Suprapubic skin (tissue), 4 donors: ENCODE results near the gene TNIK. TPM values are rescaled to one million over a fixed set of nuclear protein-coding genes. Genes with fewer than 3 reads are reported as not detected.

Experiments used
- DNase-seq, 2 donors: peaks; one replicate each; pipeline ENCODE4 v3.0.0-alpha.2; 2019; ENCODE audit warnings: low spot score in 2 of 2
- H3K27ac ChIP-seq: fragments of 200-600 bp; sonication (generic); one replicate; pipeline ENCODE4 v1.5.1; 2019
- H3K27me3 ChIP-seq: fragments of 200-600 bp; sonication (generic); one replicate; pipeline ENCODE4 v1.5.1; 2019
- H3K36me3 ChIP-seq: fragments of 200-600 bp; sonication (generic); one replicate; pipeline ENCODE4 v1.5.1; 2019
- H3K4me1 ChIP-seq: fragments of 200-600 bp; sonication (generic); one replicate; pipeline ENCODE4 v1.5.1; 2019
- H3K4me3 ChIP-seq: fragments of 200-600 bp; sonication (generic); one replicate; pipeline ENCODE4 v1.5.1; 2019; ENCODE audit warnings: mild to moderate bottlenecking
- H3K9me3 ChIP-seq: fragments of 200-600 bp; sonication (generic); one replicate; pipeline ENCODE4 v1.5.1; 2019
- CTCF ChIP-seq, 2 donors: fragments of 200-600 bp in 1 of 2; fragments of 450-650 bp in 1 of 2; sonication (generic) in 1 of 2; IDR thresholded peaks; one replicate each; pipeline ENCODE4 v1.5.1; 2016 to 2019; ENCODE audit warnings: antibody characterized with exemption in 2 of 2, mild to moderate bottlenecking in 1 of 2, moderate library complexity in 1 of 2
- EP300 ChIP-seq: sonication (generic); formaldehyde crosslinking; IDR thresholded peaks from one replicate; pipeline ENCODE4 v1.6.1; 2017; ENCODE audit warnings: antibody characterized with exemption
- POLR2A ChIP-seq, 2 donors: fragments of 450-650 bp; IDR thresholded peaks; one replicate each; pipeline ENCODE4 v1.6.1; 2017; ENCODE audit warnings: antibody characterized with exemption in 2 of 2, mild to moderate bottlenecking in 2 of 2, moderate library complexity in 2 of 2
- POLR2AphosphoS5 ChIP-seq, 3 donors: sonication (generic); formaldehyde crosslinking; IDR thresholded peaks; one replicate each; pipeline ENCODE4 v1.6.1; 2017; ENCODE audit warnings: antibody characterized with exemption in 3 of 3
- WGBS: methylation state at CpG from one replicate; pipeline ENCODE4 v1.1.5; 2018; 5-methylcytosine and 5-hydroxymethylcytosine counted together
- total RNA-seq, 4 donors: library from RNA; depleted of rRNA; stranded (reverse); fragments of >200 nt; gene quantifications; one replicate each; pipeline ENCODE4 v1.1.0, GENCODE V29; 2016

The TNIK gene
- total RNA-seq, 4 donors from 2014 or later, result 2.0 to 4.3 (median 3.1) TPM

GRCh38 chr3:171126478-171127209 lies 333.6 kb downstream of the TNIK start:
- Histone ChIP-seq H3K9me3 (no peaks in the 10 kb centered on the region), H3K27ac (no peak overlapping the region), H3K36me3 (no peaks in the 10 kb centered on the region), H3K4me1 (no peaks in the 10 kb centered on the region), H3K4me3 (no peak overlapping the region), H3K27me3 (no peaks in the 10 kb centered on the region)
- no peak for DNase-seq
- WGBS, result 93% methylated on average over 7 of the region's 7 CpGs
- TF ChIP-seq POLR2A (IDR thresholded peaks at IDR 0.05), result no peak
- no peak for TF ChIP-seq CTCF (IDR thresholded peaks at IDR 0.05)
- TF ChIP-seq POLR2AphosphoS5 (IDR thresholded peaks at IDR 0.05), result no peak
- no peak for TF ChIP-seq EP300

GRCh38 chr3:171125010-171125409 lies 335.2 kb downstream of the TNIK start:
- Histone ChIP-seq H3K4me1 (no peaks in the 10 kb centered on the region), H3K4me3 (no peak overlapping the region)
- 54% methylated on average over 1 of the region's 1 CpG for WGBS

GRCh38 chr3:171123915-171124314 lies 336.3 kb downstream of the TNIK start:
- H3K4me1 ChIP-seq, result no peaks in the 10 kb centered on the region
- no peaks in the 10 kb centered on the region for H3K9me3 ChIP-seq
- TF ChIP-seq POLR2AphosphoS5 (IDR thresholded peaks at IDR 0.05) (no peak), CTCF (IDR thresholded peaks at IDR 0.05) (no peak), EP300 (no peak), POLR2A (IDR thresholded peaks at IDR 0.05) (no peak)
- no peak for DNase-seq
- H3K27ac ChIP-seq, result no peak overlapping the region
- H3K4me3 ChIP-seq, result no peak overlapping the region
- no peaks in the 10 kb centered on the region for H3K36me3 ChIP-seq
- no peaks in the 10 kb centered on the region for H3K27me3 ChIP-seq

More at GRCh38 chr3:171125010-171125409, 335.2 kb downstream of the TNIK start:
- H3K27ac ChIP-seq, result no peak overlapping the region
- no peaks in the 10 kb centered on the region for H3K36me3 ChIP-seq
- H3K27me3 ChIP-seq, result no peaks in the 10 kb centered on the region
- H3K9me3 ChIP-seq, result no peaks in the 10 kb centered on the region
- TF ChIP-seq POLR2A (IDR thresholded peaks at IDR 0.05) (no peak), EP300 (no peak), POLR2AphosphoS5 (IDR thresholded peaks at IDR 0.05) (no peak), CTCF (IDR thresholded peaks at IDR 0.05) (no peak)
- no peak for DNase-seq

GRCh38 chr3:171122861-171123260 lies 337.3 kb downstream of the TNIK start:
- DNase-seq, result no peak
- no peaks in the 10 kb centered on the region for H3K4me1 ChIP-seq
- H3K27me3 ChIP-seq, result no peaks in the 10 kb centered on the region
- TF ChIP-seq POLR2A (IDR thresholded peaks at IDR 0.05), result no peak
- TF ChIP-seq CTCF (IDR thresholded peaks at IDR 0.05), result no peak
- no peak for TF ChIP-seq POLR2AphosphoS5 (IDR thresholded peaks at IDR 0.05)
- no peak for TF ChIP-seq EP300
- WGBS, result 79% methylated on average over 2 of the region's 2 CpGs
- no peaks in the 10 kb centered on the region for H3K36me3 ChIP-seq
- no peak overlapping the region for H3K27ac ChIP-seq
- H3K4me3 ChIP-seq, result no peak overlapping the region
- H3K9me3 ChIP-seq, result no peaks in the 10 kb centered on the region

GRCh38 chr3:171122240-171122639 lies 338.0 kb downstream of the TNIK start:
- 47% methylated on average over 3 of the region's 3 CpGs for WGBS
- no peak for TF ChIP-seq CTCF (IDR thresholded peaks at IDR 0.05)
- TF ChIP-seq POLR2AphosphoS5 (IDR thresholded peaks at IDR 0.05), result no peak
- no peak for TF ChIP-seq POLR2A (IDR thresholded peaks at IDR 0.05)
- no peak for TF ChIP-seq EP300
- Histone ChIP-seq H3K9me3 (no peaks in the 10 kb centered on the region), H3K27me3 (no peaks in the 10 kb centered on the region), H3K27ac (no peak overlapping the region), H3K4me3 (no peak overlapping the region), H3K4me1 (no peaks in the 10 kb centered on the region), H3K36me3 (no peaks in the 10 kb centered on the region)
- DNase-seq, result no peak
